Measurements from ENCODE around the gene IFI27L1. TPM values are rescaled to one million over a fixed set of nuclear protein-coding genes. Genes with fewer than 3 reads are reported as not detected.

IFI27L1 gene
- total RNA-seq, 1 experiment from 2014 or later, result 26.0 TPM

- ChIA-PET CTCF (interaction anchor here (0.6 kb wide), 1 partner anchor 20 kb away, joined by 3 read pairs; no protein-coding TSS in a partner anchor), POLR2A (no interaction called here)
- no TSS peak for BruUV-seq (replicated peaks)
Observed at GRCh38 chr14:94122438-94122837, 41.3 kb downstream of the IFI27L1 start.

GRCh38 chr14:94123296-94123695, 42.2 kb downstream of the IFI27L1 start:
- RAD21 ChIA-PET (ENCODE audit: low non-redundant PET in 1 of 2, low total read pairs in 2 of 2, uncharacterized antibody in 2 of 2, unreplicated experiment in 2 of 2), result no interaction called here
- Histone ChIP-seq H3K4me1 (ENCODE audit: control insufficient read depth in 1 of 2, insufficient read depth in 2 of 2, low read length in 2 of 2) (peaks cover 0 to under 1% of the 10 kb centered on the region in 2 experiments; a peak in 1 of 4 replicates), H3K36me3 (ENCODE audit: control insufficient read depth in 1 of 2, insufficient read depth in 2 of 2, low read length in 2 of 2) (no peaks in the 10 kb centered on the region), H2AFZ (ENCODE audit: low read depth, low read length, poor library complexity, severe bottlenecking) (no peak overlapping the region), H3K9ac (ENCODE audit: low read length) (no peak overlapping the region), H3K27ac (ENCODE audit: low read depth, low read length) (no peak overlapping the region), H3K27me3 (ENCODE audit: insufficient read depth, low read length) (peaks cover 3% of the 10 kb centered on the region; the same call in 1 of the 2 replicates), H3K9me3 (ENCODE audit: control insufficient read depth in 1 of 2, insufficient read depth in 1 of 2, low read depth in 1 of 2, low read length in 2 of 2) (peaks cover 0 to 11% of the 10 kb centered on the region in 2 experiments; a peak in 2 of 4 replicates), H3K4me3 (replicated peaks in 1 of 2; ENCODE audit: low read depth in 1 of 2, low read length in 2 of 2) (no peak overlapping the region), H3K9me2 (ENCODE audit: insufficient read depth) (no peaks in the 10 kb centered on the region), H3K4me2 (ENCODE audit: low read length) (no peak overlapping the region), H4K20me1 (ENCODE audit: insufficient read depth) (no peaks in the 10 kb centered on the region), H3K79me2 (ENCODE audit: insufficient read depth, low read length) (no peaks in the 10 kb centered on the region)
- DNase-seq (ENCODE audit: low read depth, low spot score) (no peak), ATAC-seq (no peak)
- POLR2A ChIA-PET, result no interaction called here
- BruUV-seq (replicated peaks), result no TSS peak
- intact Hi-C loops (cut with micrococcal nuclease), result no loop called here
- TF ChIP-seq ZNF274 (IDR thresholded peaks at IDR 0.05; ENCODE audit: low read depth, low read length) (no peak), EGR1 (IDR thresholded peaks at IDR 0.05; ENCODE audit: low read depth) (no peak), CTCF (IDR thresholded peaks at IDR 0.05 in 2 of 3, conservative IDR thresholded peaks at IDR 0.05 in 1 of 3; ENCODE audit: borderline replicate concordance in 1 of 3, insufficient read depth in 1 of 3, low read depth in 2 of 3, low read length in 2 of 3) (no peak), YY1 (IDR thresholded peaks at IDR 0.05; ENCODE audit: extremely low read depth, insufficient replicate concordance, low read depth, low read length) (no peak), CEBPB (IDR thresholded peaks at IDR 0.05; ENCODE audit: low read depth) (no peak), ELF1 (IDR thresholded peaks at IDR 0.05; ENCODE audit: borderline replicate concordance, low read depth) (no peak), ZBTB33 (IDR thresholded peaks at IDR 0.05; ENCODE audit: extremely low read depth, insufficient replicate concordance, low read length) (no peak), ATF3 (IDR thresholded peaks at IDR 0.05) (no peak), SRF (IDR thresholded peaks at IDR 0.05; ENCODE audit: low read depth) (no peak), POLR2AphosphoS5 (IDR thresholded peaks at IDR 0.05; ENCODE audit: low read depth, low read length) (no peak), SIN3A (IDR thresholded peaks at IDR 0.05; ENCODE audit: low read depth) (no peak), TCF7L2 (IDR thresholded peaks at IDR 0.05; ENCODE audit: borderline replicate concordance, extremely low read depth, insufficient read depth, insufficient read length) (no peak), EZH2phosphoT487 (IDR thresholded peaks at IDR 0.05; ENCODE audit: borderline replicate concordance) (no peak), RAD21 (IDR thresholded peaks at IDR 0.05; ENCODE audit: low read depth) (no peak), MAX (IDR thresholded peaks at IDR 0.05) (no peak), ZFX (IDR thresholded peaks at IDR 0.05) (no peak), JUND (IDR thresholded peaks at IDR 0.05) (no peak)
- CTCF ChIA-PET, result no interaction called here

More at GRCh38 chr14:94122438-94122837, 41.3 kb downstream of the IFI27L1 start:
- Histone ChIP-seq H3K4me1 (ENCODE audit: control insufficient read depth in 1 of 2, insufficient read depth in 2 of 2, low read length in 2 of 2) (no peaks in the 10 kb centered on the region), H3K4me3 (replicated peaks in 1 of 2; ENCODE audit: low read depth in 1 of 2, low read length in 2 of 2) (no peak overlapping the region), H3K36me3 (ENCODE audit: control insufficient read depth in 1 of 2, insufficient read depth in 2 of 2, low read length in 2 of 2) (no peaks in the 10 kb centered on the region), H3K9ac (ENCODE audit: low read length) (no peak overlapping the region), H3K9me2 (ENCODE audit: insufficient read depth) (no peaks in the 10 kb centered on the region), H3K79me2 (ENCODE audit: insufficient read depth, low read length) (no peaks in the 10 kb centered on the region), H3K27me3 (ENCODE audit: insufficient read depth, low read length) (peaks cover 3% of the 10 kb centered on the region; the same call in 1 of the 2 replicates), H3K27ac (ENCODE audit: low read depth, low read length) (no peak overlapping the region), H3K9me3 (ENCODE audit: control insufficient read depth in 1 of 2, insufficient read depth in 1 of 2, low read depth in 1 of 2, low read length in 2 of 2) (peaks cover 0 to 11% of the 10 kb centered on the region in 2 experiments; a peak in 2 of 4 replicates), H2AFZ (ENCODE audit: low read depth, low read length, poor library complexity, severe bottlenecking) (no peak overlapping the region), H4K20me1 (ENCODE audit: insufficient read depth) (no peaks in the 10 kb centered on the region), H3K4me2 (ENCODE audit: low read length) (no peak overlapping the region)
- RAD21 ChIA-PET (ENCODE audit: low non-redundant PET in 1 of 2, low total read pairs in 2 of 2, uncharacterized antibody in 2 of 2, unreplicated experiment in 2 of 2), result no interaction called here
- TF ChIP-seq EZH2 (IDR thresholded peaks at IDR 0.05) (no peak), ZFX (IDR thresholded peaks at IDR 0.05) (no peak)
- intact Hi-C loops (cut with micrococcal nuclease), result no loop called here
- no peak for ATAC-seq
- DNase-seq (ENCODE audit: low read depth, low spot score), result no peak

Measured in HCT116 (cell line).